ENCODE measurements around the gene ADGRB2.

Gene ADGRB2

GRCh38 chr1:31765041-31765467 is 914 bp upstream of the ADGRB2 start:
- peak; percentile 64 for TF ChIP-seq CTCF (IDR thresholded peaks at IDR 0.05; ENCODE audit: low read depth, low read length)
- peak; percentile 71 for DNase-seq
- no peaks in the 10 kb centered on the region for H3K9me3 ChIP-seq (ENCODE audit: severe bottlenecking)
- no peaks in the 10 kb centered on the region for H3K27me3 ChIP-seq (ENCODE audit: insufficient read depth, low read depth, severe bottlenecking)
- no peak overlapping the region for H3K27ac ChIP-seq
- H3K4me3 ChIP-seq (ENCODE audit: low read depth, low read length): no peak overlapping the region
- H3K36me3 ChIP-seq: no peaks in the 10 kb centered on the region

- TF ChIP-seq CTCF (IDR thresholded peaks at IDR 0.05; ENCODE audit: low read depth, low read length): no peak
- Histone ChIP-seq H3K27me3 (ENCODE audit: insufficient read depth, low read depth, severe bottlenecking) (no peaks in the 10 kb centered on the region), H3K4me3 (ENCODE audit: low read depth, low read length) (peak overlapping the region; percentile 67), H3K36me3 (no peaks in the 10 kb centered on the region), H3K27ac (peak overlapping the region; percentile 57), H3K9me3 (ENCODE audit: severe bottlenecking) (no peaks in the 10 kb centered on the region)
- no peak for DNase-seq
These were observed 349 bp downstream of the ADGRB2 start for GRCh38 chr1:31763671-31764311.

- peak; percentile 78 for TF ChIP-seq CTCF (IDR thresholded peaks at IDR 0.05; ENCODE audit: low read depth, low read length)
- H3K27ac ChIP-seq: peak overlapping the region; percentile 57
These were observed 1.1 kb downstream of the ADGRB2 start for GRCh38 chr1:31762726-31763670.

GRCh38 chr1:31762323-31762722 is 1.8 kb downstream of the ADGRB2 start:
- no peak for TF ChIP-seq CTCF (IDR thresholded peaks at IDR 0.05; ENCODE audit: low read depth, low read length)
- H3K9me3 ChIP-seq (ENCODE audit: severe bottlenecking): no peaks in the 10 kb centered on the region
- peak overlapping the region; percentile 67; the same call in 1 of the 2 replicates for H3K4me3 ChIP-seq (ENCODE audit: low read depth, low read length)
- H3K27ac ChIP-seq: no peak overlapping the region
- H3K27me3 ChIP-seq (ENCODE audit: insufficient read depth, low read depth, severe bottlenecking): no peaks in the 10 kb centered on the region
- H3K36me3 ChIP-seq: peaks cover under 1% of the 10 kb centered on the region; the same call in 1 of the 2 replicates
- DNase-seq: no peak

More at GRCh38 chr1:31762726-31763670, 1.1 kb downstream of the ADGRB2 start:
- no peaks in the 10 kb centered on the region for H3K36me3 ChIP-seq
- H3K4me3 ChIP-seq (ENCODE audit: low read depth, low read length): peak overlapping the region; percentile 67
- no peaks in the 10 kb centered on the region for H3K9me3 ChIP-seq (ENCODE audit: severe bottlenecking)
- DNase-seq: peak; percentile 81
- no peaks in the 10 kb centered on the region for H3K27me3 ChIP-seq (ENCODE audit: insufficient read depth, low read depth, severe bottlenecking)

GRCh38 chr1:31761883-31762282 is 2.3 kb downstream of the ADGRB2 start:
- Histone ChIP-seq H3K4me3 (ENCODE audit: low read depth, low read length) (no peak overlapping the region), H3K9me3 (ENCODE audit: severe bottlenecking) (no peaks in the 10 kb centered on the region), H3K36me3 (peaks cover 5% of the 10 kb centered on the region), H3K27me3 (ENCODE audit: insufficient read depth, low read depth, severe bottlenecking) (no peaks in the 10 kb centered on the region), H3K27ac (no peak overlapping the region)
- TF ChIP-seq CTCF (IDR thresholded peaks at IDR 0.05; ENCODE audit: low read depth, low read length): no peak
- DNase-seq: no peak
